Astrocyte (in vitro differentiated cells and primary cell): Measurements from ENCODE around the gene TGM3. TPM values are rescaled to one million over a fixed set of nuclear protein-coding genes. Genes with fewer than 3 reads are reported as not detected.

Experiments
- DNase-seq: peaks from one replicate; pipeline ENCODE4 v3.0.0-alpha.2; 2010; ENCODE audit warnings: low read depth
- FAIRE-seq: peaks from 2 replicates; lab custom pipeline; 2011; peaks lifted over from hg19 to GRCh38; lab: Jason Lieb, UNC
- H2AFZ ChIP-seq: 2 replicates; pipeline ENCODE4 v1.6.0; 2012; ENCODE audit warnings: low read depth, low read length, inconsistent platforms
- H3K27ac ChIP-seq: 2 replicates; pipeline ENCODE4 v1.5.1; 2011; ENCODE audit warnings: low read depth, low read length, inconsistent platforms
- H3K27me3 ChIP-seq: 2 replicates; pipeline ENCODE4 v1.6.0; 2011; ENCODE audit warnings: low read length, inconsistent platforms; ENCODE audit not compliant: insufficient read depth
- H3K36me3 ChIP-seq: 2 replicates; pipeline ENCODE4 v1.5.1; 2011; ENCODE audit warnings: low read length, inconsistent platforms; ENCODE audit not compliant: insufficient read depth
- H3K4me1 ChIP-seq: 2 replicates; pipeline ENCODE4 v1.5.1; 2011; ENCODE audit warnings: low read length, inconsistent platforms; ENCODE audit not compliant: insufficient read depth
- H3K4me2 ChIP-seq: 2 replicates; pipeline ENCODE4 v1.6.0; 2012; ENCODE audit warnings: low read length, inconsistent platforms
- H3K4me3 ChIP-seq: 2 replicates; pipeline ENCODE4 v1.5.1; 2011; ENCODE audit warnings: low read depth, mild to moderate bottlenecking, low read length, inconsistent platforms; ENCODE audit not compliant: insufficient read depth
- H3K79me2 ChIP-seq: 2 replicates; pipeline ENCODE4 v1.6.0; 2012; ENCODE audit warnings: mild to moderate bottlenecking, low read length, inconsistent platforms; ENCODE audit not compliant: insufficient read depth
- H3K9ac ChIP-seq: 2 replicates; pipeline ENCODE4 v1.6.0; 2012; ENCODE audit warnings: mild to moderate bottlenecking, low read length, inconsistent platforms
- H3K9me3 ChIP-seq: 2 replicates; pipeline ENCODE4 v1.5.1; 2012; ENCODE audit warnings: low read depth, mild to moderate bottlenecking, low read length, inconsistent platforms; ENCODE audit not compliant: insufficient read depth
- H4K20me1 ChIP-seq: 2 replicates; pipeline ENCODE4 v1.6.0; 2012; ENCODE audit warnings: low read length, inconsistent platforms; ENCODE audit not compliant: insufficient read depth
- H3K27ac Mint-ChIP-seq: one replicate; pipeline ENCODE4 v1.8.0; 2021; ENCODE audit warnings: mild to moderate bottlenecking, mixed read lengths; ENCODE audit not compliant: unreplicated experiment
- H3K27me3 Mint-ChIP-seq: one replicate; pipeline ENCODE4 v1.8.0; 2021; ENCODE audit warnings: low read depth, mixed read lengths; ENCODE audit not compliant: unreplicated experiment
- H3K36me3 Mint-ChIP-seq: one replicate; pipeline ENCODE4 v1.8.0; 2021; ENCODE audit warnings: low read depth, mixed read lengths; ENCODE audit not compliant: unreplicated experiment
- H3K4me1 Mint-ChIP-seq: one replicate; pipeline ENCODE4 v1.8.0; 2021; ENCODE audit warnings: low read depth, mixed read lengths; ENCODE audit not compliant: unreplicated experiment
- H3K4me3 Mint-ChIP-seq: one replicate; pipeline ENCODE4 v1.8.0; 2021; ENCODE audit warnings: mild to moderate bottlenecking, moderate library complexity, mixed read lengths; ENCODE audit not compliant: unreplicated experiment
- H3K9me3 Mint-ChIP-seq: one replicate; pipeline ENCODE4 v1.8.0; 2021; ENCODE audit warnings: mild to moderate bottlenecking, mixed read lengths; ENCODE audit not compliant: unreplicated experiment
- EZH2 ChIP-seq: IDR thresholded peaks from 2 replicates; pipeline ENCODE4 v1.6.1; 2012; ENCODE audit warnings: mild to moderate bottlenecking, low read length, inconsistent platforms; ENCODE audit not compliant: insufficient read depth
- total RNA-seq: library from RNA; stranded (reverse); gene quantifications from 2 replicates; pipeline ENCODE4 v1.2.1, GENCODE V29; 2021
- TF ChIP-seq, protein P1 (sequence below): IDR thresholded peaks from 2 replicates; pipeline ENCODE4 v1.5.1; 2011; ENCODE audit warnings: low read depth, mild to moderate bottlenecking, inconsistent platforms, low read length, moderate library complexity; ENCODE audit not compliant: insufficient read depth

Gene TGM3
- total RNA-seq, 1 donor from 2014 or later = not detected

DNA sequence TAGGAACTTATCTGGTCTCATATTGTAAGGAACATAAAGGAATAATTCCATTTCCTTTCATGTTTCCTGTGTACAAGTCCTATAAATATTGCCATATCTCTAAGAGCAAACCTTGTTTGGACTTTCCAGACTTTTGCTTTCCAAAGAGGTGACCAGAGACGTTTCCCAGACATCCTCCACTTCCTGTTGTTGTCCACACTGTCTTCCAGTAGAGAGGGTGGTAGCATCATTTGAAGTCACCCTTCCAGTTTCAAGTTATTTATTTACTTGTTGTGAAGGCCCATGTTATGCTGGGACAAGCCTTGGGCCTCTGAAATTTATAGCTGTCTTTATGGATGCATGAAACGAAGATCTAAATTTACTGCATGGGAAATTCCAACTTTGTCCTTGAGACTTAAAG, 10.6 kb upstream of the TGM3 start:
- no peaks in the 10 kb centered on the region for H3K36me3 Mint-ChIP-seq
- H3K36me3 ChIP-seq = no peaks in the 10 kb centered on the region
- no peak overlapping the region for H2AFZ ChIP-seq
- no peak overlapping the region for H3K27ac ChIP-seq
- no peaks in the 10 kb centered on the region for H3K79me2 ChIP-seq
- H3K27ac Mint-ChIP-seq = no peak overlapping the region
- no peak overlapping the region for H3K4me3 ChIP-seq
- H3K4me1 ChIP-seq = no peaks in the 10 kb centered on the region
- H3K9ac ChIP-seq = no peak overlapping the region
- FAIRE-seq (no peak), DNase-seq (no peak)
- no peak overlapping the region for H3K4me3 Mint-ChIP-seq
- H4K20me1 ChIP-seq = no peaks in the 10 kb centered on the region
- TF ChIP-seq, protein P1, sequence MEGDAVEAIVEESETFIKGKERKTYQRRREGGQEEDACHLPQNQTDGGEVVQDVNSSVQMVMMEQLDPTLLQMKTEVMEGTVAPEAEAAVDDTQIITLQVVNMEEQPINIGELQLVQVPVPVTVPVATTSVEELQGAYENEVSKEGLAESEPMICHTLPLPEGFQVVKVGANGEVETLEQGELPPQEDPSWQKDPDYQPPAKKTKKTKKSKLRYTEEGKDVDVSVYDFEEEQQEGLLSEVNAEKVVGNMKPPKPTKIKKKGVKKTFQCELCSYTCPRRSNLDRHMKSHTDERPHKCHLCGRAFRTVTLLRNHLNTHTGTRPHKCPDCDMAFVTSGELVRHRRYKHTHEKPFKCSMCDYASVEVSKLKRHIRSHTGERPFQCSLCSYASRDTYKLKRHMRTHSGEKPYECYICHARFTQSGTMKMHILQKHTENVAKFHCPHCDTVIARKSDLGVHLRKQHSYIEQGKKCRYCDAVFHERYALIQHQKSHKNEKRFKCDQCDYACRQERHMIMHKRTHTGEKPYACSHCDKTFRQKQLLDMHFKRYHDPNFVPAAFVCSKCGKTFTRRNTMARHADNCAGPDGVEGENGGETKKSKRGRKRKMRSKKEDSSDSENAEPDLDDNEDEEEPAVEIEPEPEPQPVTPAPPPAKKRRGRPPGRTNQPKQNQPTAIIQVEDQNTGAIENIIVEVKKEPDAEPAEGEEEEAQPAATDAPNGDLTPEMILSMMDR = no peak
- no peak for TF ChIP-seq EZH2
- no peak overlapping the region for H3K4me2 ChIP-seq
- peaks cover 12% of the 10 kb centered on the region for H3K4me1 Mint-ChIP-seq
- no peaks in the 10 kb centered on the region for H3K27me3 Mint-ChIP-seq
- no peaks in the 10 kb centered on the region for H3K9me3 ChIP-seq
- H3K9me3 Mint-ChIP-seq = peaks cover 5% of the 10 kb centered on the region
- H3K27me3 ChIP-seq = no peaks in the 10 kb centered on the region

DNA sequence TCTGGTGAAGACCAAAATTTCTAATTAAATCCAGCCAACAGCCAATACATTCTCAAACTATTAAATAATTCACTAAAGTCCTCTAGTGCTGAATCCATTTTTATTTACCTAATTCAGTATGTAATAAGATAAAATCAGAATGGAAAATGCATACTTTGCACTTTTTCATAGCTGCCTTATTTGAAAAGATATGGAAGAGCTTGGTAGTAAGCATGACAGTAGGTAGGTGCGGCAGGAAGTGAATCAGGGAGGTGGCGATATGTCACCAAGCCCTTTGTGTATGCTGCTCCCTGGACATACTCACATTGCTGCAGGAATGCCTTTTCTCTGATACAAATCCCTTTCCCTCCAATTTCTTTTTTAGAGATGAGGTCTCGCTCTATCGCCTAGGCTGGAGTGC, 10.2 kb upstream of the TGM3 start:
- no peaks in the 10 kb centered on the region for H3K36me3 ChIP-seq
- no peaks in the 10 kb centered on the region for H3K27me3 ChIP-seq
- H3K27me3 Mint-ChIP-seq = no peaks in the 10 kb centered on the region
- no peaks in the 10 kb centered on the region for H3K79me2 ChIP-seq
- H3K4me1 ChIP-seq = no peaks in the 10 kb centered on the region
- H3K36me3 Mint-ChIP-seq = no peaks in the 10 kb centered on the region
- no peak overlapping the region for H3K4me2 ChIP-seq
- H3K9me3 Mint-ChIP-seq = peaks cover 1% of the 10 kb centered on the region
- H3K27ac ChIP-seq = no peak overlapping the region
- H3K9me3 ChIP-seq = no peaks in the 10 kb centered on the region
- no peak overlapping the region for H3K4me3 ChIP-seq
- no peak for TF ChIP-seq EZH2
- FAIRE-seq (no peak), DNase-seq (no peak)
- H3K4me1 Mint-ChIP-seq = peaks cover 12% of the 10 kb centered on the region
- H3K4me3 Mint-ChIP-seq = no peak overlapping the region
- H3K27ac Mint-ChIP-seq = no peak overlapping the region
- H2AFZ ChIP-seq = no peak overlapping the region
- no peak overlapping the region for H3K9ac ChIP-seq
- H4K20me1 ChIP-seq = no peaks in the 10 kb centered on the region

- Histone ChIP-seq H3K4me1 (no peaks in the 10 kb centered on the region), H3K79me2 (no peaks in the 10 kb centered on the region), H2AFZ (no peak overlapping the region), H3K9me3 (no peaks in the 10 kb centered on the region), H3K27me3 (no peaks in the 10 kb centered on the region), H3K27ac (no peak overlapping the region), H3K36me3 (no peaks in the 10 kb centered on the region), H3K4me3 (no peak overlapping the region), H3K4me2 (no peak overlapping the region), H4K20me1 (no peaks in the 10 kb centered on the region), H3K9ac (no peak overlapping the region)
- DNase-seq (no peak), FAIRE-seq (no peak)
- no peaks in the 10 kb centered on the region for H3K9me3 Mint-ChIP-seq
- no peaks in the 10 kb centered on the region for H3K36me3 Mint-ChIP-seq
- no peak for TF ChIP-seq EZH2
- TF ChIP-seq, protein P1 = no peak
- no peak overlapping the region for H3K4me3 Mint-ChIP-seq
- peaks cover 12% of the 10 kb centered on the region for H3K4me1 Mint-ChIP-seq
- H3K27ac Mint-ChIP-seq = no peak overlapping the region
- peaks cover 4% of the 10 kb centered on the region for H3K27me3 Mint-ChIP-seq
Measured at GRCh38 chr20:2287504-2287903, 8.3 kb upstream of the TGM3 start.
